GM23248 (cell line): ENCODE results near the gene LAMA5.

Experiments
- EZH2 ChIP-seq: fragments of 200-600 bp; sonication (generic); IDR thresholded peaks from 2 replicates; pipeline ENCODE4 v1.6.1; 2018; ENCODE audit warnings: antibody characterized with exemption, mild to moderate bottlenecking; ENCODE audit not compliant: insufficient read depth, poor library complexity, severe bottlenecking
- EZH2phosphoT487 ChIP-seq: fragments of 200-600 bp; sonication (generic); IDR thresholded peaks from 2 replicates; pipeline ENCODE4 v1.6.1; 2018; ENCODE audit warnings: antibody characterized with exemption, moderate library complexity, mild to moderate bottlenecking, low read depth; ENCODE audit not compliant: insufficient read depth

DNA sequence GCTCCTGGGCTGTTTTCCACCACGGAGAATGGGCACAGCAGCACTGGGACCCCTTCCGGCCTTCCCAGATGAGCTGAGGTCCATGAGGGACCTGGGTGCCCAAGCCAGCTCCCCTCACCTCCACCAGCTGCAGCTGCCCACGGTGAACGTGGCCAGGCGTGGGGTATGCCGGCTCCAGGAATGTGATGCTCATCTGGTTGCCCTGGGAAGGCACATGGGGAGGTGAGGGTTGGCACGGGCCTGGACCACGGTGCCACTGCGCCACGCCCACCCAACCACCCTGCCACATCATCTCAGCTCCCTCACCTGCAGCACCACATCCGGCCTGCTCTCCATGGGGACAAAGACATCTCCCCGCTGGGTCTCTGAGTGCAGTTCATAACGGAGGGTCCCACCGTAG lies 40.6 kb downstream of the LAMA5 start:
- TF ChIP-seq EZH2phosphoT487 (no peak), EZH2 (no peak)
